ENCODE data around the gene ADD2.

Gene ADD2

DNA sequence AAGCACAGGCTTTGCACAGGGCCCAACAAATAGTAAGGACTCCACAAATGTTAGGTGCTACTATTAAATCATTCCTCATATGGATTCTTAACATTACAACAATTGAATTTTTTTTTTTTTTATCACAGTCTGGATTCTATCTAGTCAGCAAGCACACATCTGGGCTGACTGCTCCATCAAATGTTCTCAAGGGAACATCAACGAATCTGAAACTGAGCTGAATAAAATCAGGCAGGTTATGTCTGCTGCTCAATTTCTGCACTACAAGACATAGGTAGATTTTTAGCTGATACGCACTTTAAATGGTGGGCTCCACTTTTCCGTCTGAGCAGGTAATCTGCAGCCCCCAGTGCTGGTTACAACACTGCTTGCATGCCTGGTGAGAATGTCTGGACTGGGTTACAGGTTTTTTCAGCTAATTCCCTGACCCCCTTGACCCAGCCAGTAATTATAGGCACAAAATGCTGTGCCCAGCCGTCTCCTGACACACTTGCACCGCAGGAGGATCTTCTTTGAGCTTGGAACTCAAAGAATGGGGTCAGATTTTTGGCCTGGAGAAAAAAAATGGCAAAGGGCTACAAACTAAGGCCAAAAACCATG, 44.6 kb downstream of the ADD2 start:
- Histone ChIP-seq H4K5ac (ENCODE audit: low read length) (no peak overlapping the region), H2BK15ac (replicated peaks; ENCODE audit: low read depth) (no peak overlapping the region), H3K9ac (ENCODE audit: low read length) (no peak overlapping the region), H4K8ac (ENCODE audit: low read depth, low read length) (no peak overlapping the region), H3K4me3 (ENCODE audit: low read length) (no peak overlapping the region), H3K4me2 (ENCODE audit: low read length) (no peak overlapping the region), H3K27me3 (ENCODE audit: insufficient read depth, low read length, poor library complexity) (no peaks in the 10 kb centered on the region), H3K27ac (ENCODE audit: low read depth, low read length) (no peak overlapping the region), H3K23ac (ENCODE audit: low read length) (no peak overlapping the region), H3K18ac (ENCODE audit: low read length) (no peak overlapping the region), H3K79me1 (ENCODE audit: low read length) (peaks cover 14% of the 10 kb centered on the region), H3K4ac (ENCODE audit: low read depth, low read length) (no peak overlapping the region), H3K79me2 (ENCODE audit: control insufficient read depth, insufficient read depth, low read length) (peaks cover 64% of the 10 kb centered on the region), H2AK5ac (ENCODE audit: low read length) (no peak overlapping the region), H2BK5ac (ENCODE audit: low read length) (no peak overlapping the region), H2BK120ac (ENCODE audit: low read depth, low read length) (no peak overlapping the region), H3K56ac (ENCODE audit: low read length) (no peak overlapping the region), H3K36me3 (ENCODE audit: control insufficient read depth, insufficient read depth, low read length) (no peaks in the 10 kb centered on the region), H3K4me1 (ENCODE audit: control insufficient read depth, low read depth, low read length) (peaks cover 15% of the 10 kb centered on the region)
- WGBS (ENCODE audit: extremely low coverage, insufficient coverage, low lambda C conversion rate): no CpG with 5 or more reads among the region's 5 CpGs
- no peak for DNase-seq

DNA sequence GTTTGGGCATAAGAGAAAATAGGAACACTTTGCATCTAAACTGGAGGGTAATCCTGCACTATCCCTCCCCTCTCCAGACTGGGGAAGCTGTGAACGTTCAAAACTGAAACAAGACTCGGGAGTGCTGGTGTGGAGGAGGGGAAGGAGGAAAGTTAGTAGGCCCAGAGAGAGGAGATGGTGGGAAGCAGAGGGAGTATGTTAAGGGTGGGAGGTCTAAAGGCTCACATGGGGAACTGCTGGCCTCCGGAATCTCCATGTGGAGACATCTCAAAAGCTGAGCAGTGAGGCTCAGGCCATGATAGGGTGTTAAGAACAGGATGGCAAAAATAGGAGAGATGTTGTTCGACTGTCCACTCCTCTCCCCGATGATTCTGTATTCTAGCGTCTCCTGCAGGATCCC, 47.9 kb downstream of the ADD2 start:
- Histone ChIP-seq H4K5ac (ENCODE audit: low read length) (no peak overlapping the region), H3K23ac (ENCODE audit: low read length) (no peak overlapping the region), H3K79me2 (ENCODE audit: control insufficient read depth, insufficient read depth, low read length) (peaks cover 65% of the 10 kb centered on the region), H3K56ac (ENCODE audit: low read length) (no peak overlapping the region), H2BK5ac (ENCODE audit: low read length) (no peak overlapping the region), H3K4me2 (ENCODE audit: low read length) (no peak overlapping the region), H3K18ac (ENCODE audit: low read length) (no peak overlapping the region), H3K4me1 (ENCODE audit: control insufficient read depth, low read depth, low read length) (peaks cover 4% of the 10 kb centered on the region), H4K8ac (ENCODE audit: low read depth, low read length) (no peak overlapping the region), H2AK5ac (ENCODE audit: low read length) (no peak overlapping the region), H3K36me3 (ENCODE audit: control insufficient read depth, insufficient read depth, low read length) (no peaks in the 10 kb centered on the region), H3K27me3 (ENCODE audit: insufficient read depth, low read length, poor library complexity) (no peaks in the 10 kb centered on the region), H3K79me1 (ENCODE audit: low read length) (peaks cover 10% of the 10 kb centered on the region), H3K9ac (ENCODE audit: low read length) (no peak overlapping the region), H3K4ac (ENCODE audit: low read depth, low read length) (no peak overlapping the region), H3K4me3 (ENCODE audit: low read length) (no peak overlapping the region), H3K27ac (ENCODE audit: low read depth, low read length) (no peak overlapping the region), H2BK15ac (replicated peaks; ENCODE audit: low read depth) (no peak overlapping the region), H2BK120ac (ENCODE audit: low read depth, low read length) (no peak overlapping the region)
- no CpG with 5 or more reads among the region's 6 CpGs for WGBS (ENCODE audit: extremely low coverage, insufficient coverage, low lambda C conversion rate)
- DNase-seq: no peak

DNA sequence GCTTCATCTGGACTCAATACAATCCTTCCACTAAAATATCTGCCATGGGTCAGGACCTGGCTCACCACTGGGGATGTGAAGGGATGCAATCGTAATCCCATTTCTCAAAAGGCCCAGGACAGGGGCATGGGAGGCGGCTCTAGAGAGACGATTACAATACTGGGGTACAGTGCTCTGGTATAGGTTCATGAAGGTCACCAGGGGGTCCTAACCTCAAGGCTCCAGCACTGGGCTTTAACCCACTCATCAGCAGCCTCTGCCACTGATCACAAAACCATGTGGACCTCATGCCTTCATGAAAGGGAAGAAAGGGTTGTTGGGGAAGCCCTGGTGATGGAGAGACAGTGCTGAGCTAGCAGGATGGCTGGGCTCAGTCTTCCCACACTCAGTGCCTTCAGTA, 48.8 kb downstream of the ADD2 start:
- Histone ChIP-seq H3K36me3 (ENCODE audit: control insufficient read depth, insufficient read depth, low read length) (no peaks in the 10 kb centered on the region), H2BK120ac (ENCODE audit: low read depth, low read length) (no peak overlapping the region), H3K23ac (ENCODE audit: low read length) (no peak overlapping the region), H2BK5ac (ENCODE audit: low read length) (no peak overlapping the region), H3K4me2 (ENCODE audit: low read length) (no peak overlapping the region), H3K4me1 (ENCODE audit: control insufficient read depth, low read depth, low read length) (peaks cover 4% of the 10 kb centered on the region), H3K79me1 (ENCODE audit: low read length) (peaks cover 12% of the 10 kb centered on the region), H3K27me3 (ENCODE audit: insufficient read depth, low read length, poor library complexity) (no peaks in the 10 kb centered on the region), H3K79me2 (ENCODE audit: control insufficient read depth, insufficient read depth, low read length) (peaks cover 63% of the 10 kb centered on the region), H4K5ac (ENCODE audit: low read length) (no peak overlapping the region), H3K18ac (ENCODE audit: low read length) (no peak overlapping the region), H3K27ac (ENCODE audit: low read depth, low read length) (no peak overlapping the region), H2BK15ac (replicated peaks; ENCODE audit: low read depth) (no peak overlapping the region), H3K4ac (ENCODE audit: low read depth, low read length) (no peak overlapping the region), H2AK5ac (ENCODE audit: low read length) (no peak overlapping the region), H3K56ac (ENCODE audit: low read length) (no peak overlapping the region), H3K9ac (ENCODE audit: low read length) (no peak overlapping the region), H3K4me3 (ENCODE audit: low read length) (no peak overlapping the region), H4K8ac (ENCODE audit: low read depth, low read length) (no peak overlapping the region)
- DNase-seq: no peak
- WGBS (ENCODE audit: extremely low coverage, insufficient coverage, low lambda C conversion rate): no CpG with 5 or more reads among the region's 3 CpGs

DNA sequence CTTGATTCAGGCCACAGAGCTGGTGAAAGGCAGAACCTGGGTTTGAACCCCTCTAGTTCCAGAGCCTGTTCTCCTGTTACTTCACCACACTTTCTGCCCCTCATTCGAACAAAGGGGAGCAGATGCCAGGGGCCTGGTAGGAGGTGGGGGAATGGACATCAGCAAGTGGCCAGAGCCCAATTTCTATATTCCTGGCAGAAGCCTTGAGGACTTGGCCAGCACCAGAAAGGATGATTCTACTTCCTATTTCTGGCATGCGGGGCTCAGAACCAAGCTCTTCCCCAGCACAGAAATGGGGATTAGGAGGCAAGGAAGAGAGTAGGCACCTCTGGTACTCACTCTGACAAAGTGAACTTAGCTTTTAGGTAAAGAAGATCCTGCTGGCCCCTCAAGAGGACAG, 49.3 kb downstream of the ADD2 start:
- Histone ChIP-seq H4K8ac (ENCODE audit: low read depth, low read length) (no peak overlapping the region), H3K4ac (ENCODE audit: low read depth, low read length) (no peak overlapping the region), H3K4me2 (ENCODE audit: low read length) (no peak overlapping the region), H3K23ac (ENCODE audit: low read length) (no peak overlapping the region), H3K27me3 (ENCODE audit: insufficient read depth, low read length, poor library complexity) (no peaks in the 10 kb centered on the region), H2BK15ac (replicated peaks; ENCODE audit: low read depth) (no peak overlapping the region), H2BK5ac (ENCODE audit: low read length) (no peak overlapping the region), H3K79me2 (ENCODE audit: control insufficient read depth, insufficient read depth, low read length) (peaks cover 59% of the 10 kb centered on the region), H3K4me3 (ENCODE audit: low read length) (no peak overlapping the region), H3K79me1 (ENCODE audit: low read length) (peaks cover 8% of the 10 kb centered on the region), H4K5ac (ENCODE audit: low read length) (no peak overlapping the region), H3K18ac (ENCODE audit: low read length) (no peak overlapping the region), H3K36me3 (ENCODE audit: control insufficient read depth, insufficient read depth, low read length) (no peaks in the 10 kb centered on the region), H3K4me1 (ENCODE audit: control insufficient read depth, low read depth, low read length) (peaks cover 4% of the 10 kb centered on the region), H3K56ac (ENCODE audit: low read length) (no peak overlapping the region), H2BK120ac (ENCODE audit: low read depth, low read length) (no peak overlapping the region), H3K27ac (ENCODE audit: low read depth, low read length) (no peak overlapping the region), H3K9ac (ENCODE audit: low read length) (no peak overlapping the region), H2AK5ac (ENCODE audit: low read length) (no peak overlapping the region)
- DNase-seq: no peak
- WGBS (ENCODE audit: extremely low coverage, insufficient coverage, low lambda C conversion rate): no CpG with 5 or more reads among the region's 2 CpGs

DNA sequence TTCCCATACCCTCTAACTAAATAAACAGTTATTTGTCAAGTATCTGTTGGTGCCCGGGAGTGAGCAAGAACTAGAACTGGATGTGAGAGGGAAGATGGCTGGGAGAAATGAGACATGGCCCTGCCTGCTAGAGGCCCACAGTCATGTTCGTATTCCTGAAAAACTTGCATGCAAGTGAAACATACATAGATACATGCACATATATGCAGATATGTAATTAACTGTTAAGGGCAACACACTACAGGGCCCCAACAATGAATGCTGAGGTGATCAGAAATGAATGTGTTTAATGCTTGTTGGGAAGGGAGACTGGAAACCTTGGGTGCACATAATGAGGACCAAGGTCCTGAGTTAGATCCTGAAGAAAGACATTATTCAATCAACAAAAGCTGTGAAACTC, 49.8 kb downstream of the ADD2 start:
- H2BK15ac ChIP-seq (replicated peaks; ENCODE audit: low read depth): no peak overlapping the region
- H2BK5ac ChIP-seq (ENCODE audit: low read length): no peak overlapping the region
- H3K4ac ChIP-seq (ENCODE audit: low read depth, low read length): no peak overlapping the region
- no peak overlapping the region for H3K56ac ChIP-seq (ENCODE audit: low read length)
- H3K27ac ChIP-seq (ENCODE audit: low read depth, low read length): no peak overlapping the region
- no peaks in the 10 kb centered on the region for H3K36me3 ChIP-seq (ENCODE audit: control insufficient read depth, insufficient read depth, low read length)
- H3K79me1 ChIP-seq (ENCODE audit: low read length): peaks cover 9% of the 10 kb centered on the region
- H3K4me3 ChIP-seq (ENCODE audit: low read length): no peak overlapping the region
- H3K79me2 ChIP-seq (ENCODE audit: control insufficient read depth, insufficient read depth, low read length): peaks cover 57% of the 10 kb centered on the region
- no peak overlapping the region for H3K18ac ChIP-seq (ENCODE audit: low read length)
- no peak overlapping the region for H4K5ac ChIP-seq (ENCODE audit: low read length)
- H2BK120ac ChIP-seq (ENCODE audit: low read depth, low read length): no peak overlapping the region
- no CpG with 5 or more reads among the region's 2 CpGs for WGBS (ENCODE audit: extremely low coverage, insufficient coverage, low lambda C conversion rate)
- H3K4me2 ChIP-seq (ENCODE audit: low read length): no peak overlapping the region
- no peak overlapping the region for H4K8ac ChIP-seq (ENCODE audit: low read depth, low read length)
- H2AK5ac ChIP-seq (ENCODE audit: low read length): no peak overlapping the region
- H3K4me1 ChIP-seq (ENCODE audit: control insufficient read depth, low read depth, low read length): peaks cover 4% of the 10 kb centered on the region
- no peaks in the 10 kb centered on the region for H3K27me3 ChIP-seq (ENCODE audit: insufficient read depth, low read length, poor library complexity)
- H3K9ac ChIP-seq (ENCODE audit: low read length): no peak overlapping the region
- DNase-seq: no peak
- H3K23ac ChIP-seq (ENCODE audit: low read length): no peak overlapping the region

DNA sequence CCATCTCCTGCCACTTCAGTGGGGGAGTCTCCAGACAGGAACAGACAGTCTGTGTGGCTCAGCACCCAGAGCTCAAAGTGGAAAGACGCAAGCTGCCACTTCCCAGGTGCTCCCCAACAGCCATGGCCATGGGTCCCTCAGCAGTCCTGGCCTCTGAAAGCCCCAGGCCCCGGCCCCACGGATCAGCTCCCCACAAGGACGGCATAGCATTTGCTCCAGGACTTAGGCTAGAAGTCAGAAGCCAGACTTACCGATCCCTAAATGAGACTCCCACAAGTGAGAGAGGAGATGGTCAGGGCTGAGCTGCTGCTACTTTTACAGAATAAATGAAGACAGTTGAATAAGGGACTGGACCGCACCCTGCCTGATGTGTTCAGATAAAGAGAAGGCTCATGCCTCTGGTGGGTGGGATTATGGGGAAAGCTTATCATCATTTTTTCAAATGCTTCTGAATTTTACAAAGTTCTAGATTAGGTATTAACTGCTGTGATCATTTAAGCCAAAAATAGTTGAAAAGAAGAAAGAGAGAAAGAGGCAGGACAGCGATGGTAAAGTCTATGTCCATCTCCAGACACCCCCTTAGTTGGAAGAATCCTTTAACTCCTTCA, 50.5 kb downstream of the ADD2 start:
- no peak overlapping the region for H3K9ac ChIP-seq (ENCODE audit: low read length)
- no peak for DNase-seq
- H3K4me3 ChIP-seq (ENCODE audit: low read length): no peak overlapping the region
- no peak overlapping the region for H4K5ac ChIP-seq (ENCODE audit: low read length)
- H2BK5ac ChIP-seq (ENCODE audit: low read length): no peak overlapping the region
- no peak overlapping the region for H3K23ac ChIP-seq (ENCODE audit: low read length)
- WGBS (ENCODE audit: extremely low coverage, insufficient coverage, low lambda C conversion rate): no CpG with 5 or more reads among the region's 7 CpGs
- H3K4me2 ChIP-seq (ENCODE audit: low read length): no peak overlapping the region
- H4K8ac ChIP-seq (ENCODE audit: low read depth, low read length): no peak overlapping the region
- H3K36me3 ChIP-seq (ENCODE audit: control insufficient read depth, insufficient read depth, low read length): no peaks in the 10 kb centered on the region
- no peak overlapping the region for H3K18ac ChIP-seq (ENCODE audit: low read length)
- H3K27ac ChIP-seq (ENCODE audit: low read depth, low read length): no peak overlapping the region
- peaks cover 52% of the 10 kb centered on the region for H3K79me2 ChIP-seq (ENCODE audit: control insufficient read depth, insufficient read depth, low read length)
- H2BK120ac ChIP-seq (ENCODE audit: low read depth, low read length): no peak overlapping the region
- no peak overlapping the region for H3K4ac ChIP-seq (ENCODE audit: low read depth, low read length)
- H3K79me1 ChIP-seq (ENCODE audit: low read length): peaks cover 9% of the 10 kb centered on the region
- no peak overlapping the region for H2BK15ac ChIP-seq (replicated peaks; ENCODE audit: low read depth)
- peaks cover 3% of the 10 kb centered on the region for H3K4me1 ChIP-seq (ENCODE audit: control insufficient read depth, low read depth, low read length)
- no peak overlapping the region for H2AK5ac ChIP-seq (ENCODE audit: low read length)
- H3K56ac ChIP-seq (ENCODE audit: low read length): no peak overlapping the region
- no peaks in the 10 kb centered on the region for H3K27me3 ChIP-seq (ENCODE audit: insufficient read depth, low read length, poor library complexity)

Measured in mesendoderm (in vitro differentiated cells).